Smooth muscle cell (in vitro differentiated cells): ENCODE data around the gene C1orf74. TPM values are rescaled to one million over a fixed set of nuclear protein-coding genes. Genes with fewer than 3 reads are reported as not detected.

Source experiments
- DNase-seq: peaks from one replicate; lab custom pipeline; 2025; ENCODE audit not compliant: unreplicated experiment; lab: John Stamatoyannopoulos, UW
- H2AFZ ChIP-seq: fragments of 200-600 bp; sonication (generic); 2 replicates; pipeline ENCODE4 v1.6.0; 2016; ENCODE audit warnings: antibody characterized with exemption, low read depth, mild to moderate bottlenecking
- H3F3A ChIP-seq: fragments of 200-600 bp; sonication (generic); 2 replicates; pipeline ENCODE4 v1.6.0; 2017; ENCODE audit warnings: antibody characterized with exemption, low read depth
- H3K27ac ChIP-seq: fragments of 200-600 bp; sonication (generic); 2 replicates; pipeline ENCODE4 v1.5.1; 2016; ENCODE audit warnings: low read depth, mild to moderate bottlenecking
- H3K27me3 ChIP-seq: fragments of 200-600 bp; sonication (generic); 2 replicates; pipeline ENCODE4 v1.6.1; 2016; ENCODE audit warnings: low read depth, mild to moderate bottlenecking
- H3K36me3 ChIP-seq: fragments of 200-600 bp; sonication (generic); 2 replicates; pipeline ENCODE4 v1.5.1; 2016; ENCODE audit warnings: low read depth
- H3K4me1 ChIP-seq: fragments of 200-600 bp; sonication (generic); 2 replicates; pipeline ENCODE4 v1.5.1; 2016; ENCODE audit warnings: low read depth
- H3K4me2 ChIP-seq: fragments of 200-600 bp; sonication (generic); 2 replicates; pipeline ENCODE4 v1.6.0; 2016; ENCODE audit warnings: mild to moderate bottlenecking
- H3K4me3 ChIP-seq: fragments of 200-600 bp; sonication (generic); 2 replicates; pipeline ENCODE4 v1.5.1; 2016; ENCODE audit warnings: mild to moderate bottlenecking
- H3K79me2 ChIP-seq: fragments of 200-600 bp; sonication (generic); 2 replicates; pipeline ENCODE4 v1.6.0; 2016; ENCODE audit warnings: low read depth, mild to moderate bottlenecking
- H3K9ac ChIP-seq: fragments of 200-600 bp; sonication (generic); 2 replicates; pipeline ENCODE4 v1.6.0; 2016; ENCODE audit warnings: low read depth
- H3K9me3 ChIP-seq: fragments of 200-600 bp; sonication (generic); replicated peaks from 2 replicates; pipeline ENCODE4 v1.5.1; 2016; ENCODE audit warnings: low read depth
- H4K20me1 ChIP-seq: fragments of 200-600 bp; sonication (generic); 2 replicates; pipeline ENCODE4 v1.6.0; 2016; ENCODE audit warnings: low read depth
- WGBS: methylation state at CpG from one replicate; pipeline ENCODE4 v1.1.7; 2016; ENCODE audit warnings: low lambda C conversion rate; 5-methylcytosine and 5-hydroxymethylcytosine counted together
- polyA plus RNA-seq: library from polyadenylated mRNA; unstranded; fragments of >200 nt; fragmentation: Nextera tagmentation; extraction: Ambion mirVana; gene quantifications from 2 replicates; pipeline ENCODE4 v1.2.1, GENCODE V29; 2016
- total RNA-seq: library from RNA; depleted of rRNA; stranded (reverse); fragments of >200 nt; gene quantifications from 2 replicates; pipeline ENCODE4 v1.2.3, GENCODE V29; 2014
- TF ChIP-seq, protein P1 (sequence below): fragments of 200-600 bp; sonication (generic); IDR thresholded peaks from 2 replicates; pipeline ENCODE4 v1.5.1; 2017; ENCODE audit warnings: borderline replicate concordance, mild to moderate bottlenecking, antibody characterized with exemption; ENCODE audit not compliant: insufficient read depth, poor library complexity, severe bottlenecking

Gene C1orf74
- total and polyA plus RNA-seq, 2 experiments from 2014 or later: 1.0 to 5.0 TPM

DNA sequence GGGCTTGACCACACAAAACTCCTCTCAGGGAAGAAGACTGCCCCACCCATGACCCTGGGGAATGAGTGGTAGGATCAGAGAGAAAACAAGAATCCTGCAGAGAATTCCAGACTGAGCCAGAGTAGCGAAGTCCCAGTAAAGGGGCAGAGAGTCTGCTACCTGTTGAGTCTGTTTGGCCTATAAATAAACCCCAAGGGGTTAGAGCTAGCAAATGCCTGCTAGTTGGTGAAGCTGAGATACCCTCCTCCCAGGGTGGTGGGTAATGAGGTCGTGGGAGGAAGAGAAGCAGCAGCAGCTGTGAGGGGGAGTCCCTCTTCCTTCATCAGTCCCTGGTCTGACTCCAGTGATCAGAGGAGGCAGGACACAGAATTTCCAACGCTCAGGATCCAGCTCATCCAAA is 26.0 kb downstream of the C1orf74 start:
- no peaks in the 10 kb centered on the region for H3F3A ChIP-seq
- no peak for DNase-seq
- no peak overlapping the region for H3K4me2 ChIP-seq
- H4K20me1 ChIP-seq: no peaks in the 10 kb centered on the region
- 58% methylated on average over 3 of the region's 3 CpGs for WGBS
- no peak overlapping the region for H3K4me3 ChIP-seq
- H3K79me2 ChIP-seq: no peaks in the 10 kb centered on the region
- no peak overlapping the region for H3K9ac ChIP-seq
- TF ChIP-seq, protein P1, sequence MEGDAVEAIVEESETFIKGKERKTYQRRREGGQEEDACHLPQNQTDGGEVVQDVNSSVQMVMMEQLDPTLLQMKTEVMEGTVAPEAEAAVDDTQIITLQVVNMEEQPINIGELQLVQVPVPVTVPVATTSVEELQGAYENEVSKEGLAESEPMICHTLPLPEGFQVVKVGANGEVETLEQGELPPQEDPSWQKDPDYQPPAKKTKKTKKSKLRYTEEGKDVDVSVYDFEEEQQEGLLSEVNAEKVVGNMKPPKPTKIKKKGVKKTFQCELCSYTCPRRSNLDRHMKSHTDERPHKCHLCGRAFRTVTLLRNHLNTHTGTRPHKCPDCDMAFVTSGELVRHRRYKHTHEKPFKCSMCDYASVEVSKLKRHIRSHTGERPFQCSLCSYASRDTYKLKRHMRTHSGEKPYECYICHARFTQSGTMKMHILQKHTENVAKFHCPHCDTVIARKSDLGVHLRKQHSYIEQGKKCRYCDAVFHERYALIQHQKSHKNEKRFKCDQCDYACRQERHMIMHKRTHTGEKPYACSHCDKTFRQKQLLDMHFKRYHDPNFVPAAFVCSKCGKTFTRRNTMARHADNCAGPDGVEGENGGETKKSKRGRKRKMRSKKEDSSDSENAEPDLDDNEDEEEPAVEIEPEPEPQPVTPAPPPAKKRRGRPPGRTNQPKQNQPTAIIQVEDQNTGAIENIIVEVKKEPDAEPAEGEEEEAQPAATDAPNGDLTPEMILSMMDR: no peak
- H3K9me3 ChIP-seq: no peaks in the 10 kb centered on the region
- no peaks in the 10 kb centered on the region for H3K36me3 ChIP-seq
- no peak overlapping the region for H2AFZ ChIP-seq
- H3K27me3 ChIP-seq: peaks cover 7% of the 10 kb centered on the region
- no peaks in the 10 kb centered on the region for H3K4me1 ChIP-seq
- no peak overlapping the region for H3K27ac ChIP-seq

DNA sequence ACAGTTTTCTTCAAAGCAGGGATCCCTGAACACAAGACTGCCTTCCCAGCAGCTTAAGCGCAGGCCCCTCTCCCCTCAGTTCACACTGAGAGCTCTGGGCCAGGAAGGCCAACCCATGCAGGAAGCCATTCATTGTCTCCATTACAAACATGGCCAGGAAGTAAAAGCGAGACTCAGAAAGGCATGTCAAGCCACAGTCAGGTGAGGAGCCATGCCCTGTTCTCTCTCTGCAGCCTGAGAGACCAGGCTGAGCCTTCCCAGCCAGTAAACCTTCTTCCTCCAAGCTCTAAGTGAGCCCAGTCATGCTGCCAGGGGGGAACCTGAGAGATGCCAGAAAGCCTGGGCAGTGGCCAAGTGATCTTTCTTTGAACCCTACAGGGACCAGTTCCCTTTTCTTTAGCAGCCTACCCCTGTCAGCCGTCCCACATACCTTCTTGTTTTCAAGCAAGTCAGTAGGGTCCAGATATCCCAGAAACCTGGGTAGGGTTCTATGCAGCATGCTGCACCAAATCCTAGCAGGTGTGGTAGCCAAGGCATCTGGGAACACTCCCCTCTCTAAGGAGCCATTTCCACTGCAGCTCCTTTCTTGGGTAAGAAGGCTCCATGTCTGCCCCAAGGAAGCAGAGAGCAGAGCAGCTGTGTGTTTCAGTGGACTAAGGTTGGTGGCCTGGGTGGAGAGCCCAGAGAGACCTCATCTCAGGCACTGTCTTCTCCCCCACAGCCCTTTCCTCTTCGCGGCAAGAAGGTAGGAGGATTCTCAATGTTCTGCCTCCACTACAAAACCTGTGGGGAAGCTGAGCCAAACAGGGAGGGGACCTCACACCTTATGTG is 27.5 kb downstream of the C1orf74 start:
- Histone ChIP-seq H3K9ac (no peak overlapping the region), H3K4me2 (no peak overlapping the region), H3K9me3 (no peaks in the 10 kb centered on the region), H3K4me3 (no peak overlapping the region), H4K20me1 (no peaks in the 10 kb centered on the region), H3K27ac (no peak overlapping the region), H3K79me2 (no peaks in the 10 kb centered on the region), H2AFZ (no peak overlapping the region), H3K4me1 (no peaks in the 10 kb centered on the region), H3K36me3 (no peaks in the 10 kb centered on the region), H3K27me3 (peaks cover 7% of the 10 kb centered on the region), H3F3A (no peaks in the 10 kb centered on the region)
- 97% methylated on average over 5 of the region's 5 CpGs for WGBS
- TF ChIP-seq, protein P1: no peak
- no peak for DNase-seq

DNA sequence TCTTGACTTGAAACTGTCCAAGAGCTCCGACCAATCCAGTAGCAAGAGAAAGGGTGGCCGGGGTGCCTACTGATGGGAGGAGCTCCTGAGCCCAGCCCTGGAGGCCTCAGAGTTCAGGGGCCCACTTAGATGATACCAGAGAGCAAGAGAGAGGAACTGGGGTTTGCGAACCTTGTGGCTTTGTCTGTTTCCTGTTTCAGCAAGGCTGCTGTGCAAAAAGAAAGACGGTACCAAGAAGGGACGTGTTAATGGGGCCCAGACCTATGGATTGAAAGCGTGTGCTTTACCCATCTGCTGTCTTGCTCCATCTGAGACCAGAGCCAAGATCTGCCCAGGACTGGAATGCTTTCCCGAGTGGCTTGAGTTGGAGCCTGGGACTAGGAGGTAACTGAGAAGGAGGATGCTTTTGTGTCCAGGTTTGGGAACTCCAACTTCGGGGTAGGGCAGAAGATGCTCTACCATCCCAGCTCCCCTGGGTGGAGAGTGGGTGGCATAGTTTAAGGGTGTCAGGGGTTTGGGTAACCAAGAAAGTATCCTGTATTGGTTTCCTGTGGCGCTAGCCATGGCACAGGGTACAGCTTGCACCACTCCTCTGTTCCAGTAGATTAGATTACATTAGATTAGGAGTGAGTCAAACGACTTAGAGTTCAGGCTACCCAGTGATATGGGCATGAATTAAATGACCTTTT is 28.3 kb downstream of the C1orf74 start, which contains the start of gene TRAF3IP3:
TRAF3IP3 (plus strand) TSS at position 128 of the 689 bp plus-strand sequence. CDS start 3,987 bp downstream, outside the sequence.
- Histone ChIP-seq H3K79me2 (no peaks in the 10 kb centered on the region), H3F3A (no peaks in the 10 kb centered on the region), H3K4me1 (no peaks in the 10 kb centered on the region)

More for the DNA sequence above, 28.3 kb downstream of the C1orf74 start, which contains the start of gene TRAF3IP3:
- no peak within 1 kb of the TSS for H3K9ac ChIP-seq
- H3K27ac ChIP-seq: no peak within 1 kb of the TSS
- no peaks in the 10 kb centered on the region for H3K9me3 ChIP-seq
- H3K36me3 ChIP-seq: no peaks in the 10 kb centered on the region
- H3K27me3 ChIP-seq: peaks cover 7% of the 10 kb centered on the region
- no peak for DNase-seq
- 75% methylated on average over 10 of the region's 10 CpGs for WGBS
- no peaks in the 10 kb centered on the region for H4K20me1 ChIP-seq
- H2AFZ ChIP-seq: no peak within 1 kb of the TSS
- H3K4me3 ChIP-seq: no peak within 1 kb of the TSS
- no peak within 1 kb of the TSS for H3K4me2 ChIP-seq
- TF ChIP-seq, protein P1: no peak
